HG02623 (cell line): ENCODE measurements around the gene RSPH6A.

Source experiments
- ATAC-seq: cut with Tn5 transposase; IDR thresholded peaks from one replicate; pipeline ENCODE4 v1.9.1; 2021; ENCODE audit warnings: moderate library complexity; ENCODE audit not compliant: unreplicated experiment

RSPH6A gene

GRCh38 chr19:45781214-45782161, 33.6 kb downstream of the RSPH6A start:
- no peak for ATAC-seq

- ATAC-seq, result no peak
Observed at GRCh38 chr19:45780448-45781213, 34.5 kb downstream of the RSPH6A start.

- ATAC-seq, result no peak
Observed at GRCh38 chr19:45780146-45780447, 35.0 kb downstream of the RSPH6A start.

- no peak for ATAC-seq
Observed at GRCh38 chr19:45779231-45780145, 35.6 kb downstream of the RSPH6A start.

- no peak for ATAC-seq
Observed at GRCh38 chr19:45778010-45778661, 37.0 kb downstream of the RSPH6A start.

- no peak for ATAC-seq
Observed at GRCh38 chr19:45777395-45777961, 37.6 kb downstream of the RSPH6A start.

- ATAC-seq, result no peak
Observed at GRCh38 chr19:45774765-45775164, 40.3 kb downstream of the RSPH6A start.

- ATAC-seq, result no peak
Observed at GRCh38 chr19:45773384-45773783, 41.7 kb downstream of the RSPH6A start.

GRCh38 chr19:45772912-45773311, 42.2 kb downstream of the RSPH6A start:
- ATAC-seq, result no peak

GRCh38 chr19:45772130-45772840, 42.8 kb downstream of the RSPH6A start:
- ATAC-seq, result no peak

- ATAC-seq, result no peak
Observed at GRCh38 chr19:45771311-45771933, 43.7 kb downstream of the RSPH6A start.

- peak; percentile 40 for ATAC-seq
Observed at GRCh38 chr19:45770192-45771101, 44.7 kb downstream of the RSPH6A start.

GRCh38 chr19:45769821-45770191, 45.3 kb downstream of the RSPH6A start:
- ATAC-seq, result no peak

- peak; percentile 53 for ATAC-seq
Observed at GRCh38 chr19:45768984-45769782, 45.9 kb downstream of the RSPH6A start, which contains the start of gene SIX5. Gene SIX5, minus strand, starts transcription at chr19:45769252. Its CDS starts 408 bp downstream, at chr19:45768844.

GRCh38 chr19:45768655-45768983, 46.5 kb downstream of the RSPH6A start:
- no peak for ATAC-seq

- ATAC-seq, result no peak
Observed at GRCh38 chr19:45767881-45768654, 47.0 kb downstream of the RSPH6A start.
